WTC11 (cell line): ENCODE measurements around the gene SECISBP2. TPM values are rescaled to one million over a fixed set of nuclear protein-coding genes. Genes with fewer than 3 reads are reported as not detected.
A peak's percentile ranks its signal among the peaks of the same experiment; 100 is the strongest.

ENCODE experiments used
- ATAC-seq: fragments of 200-7000 bp; cut with Tn5 transposase; 2 replicates; pipeline ENCODE4 v1.10.0; 2021; ENCODE audit warnings: mild to moderate bottlenecking, moderate library complexity
- CTCF ChIA-PET: fragments of 300-600 bp; sonication (Branson Sonifier 250); formaldehyde crosslinking; loops from one replicate; lab custom pipeline; 2021; ENCODE audit warnings: antibody characterized with exemption; lab: Charles Lee
- POLR2A ChIA-PET: fragments of 350-600 bp; sonication (Branson Sonifier 250); formaldehyde crosslinking; loops from one replicate; lab custom pipeline; 2021; ENCODE audit warnings: antibody characterized with exemption; lab: Charles Lee
- DNase-seq: peaks from one replicate; pipeline ENCODE4 v3.0.0; 2021; ENCODE audit warnings: low spot score
- H3K27ac Mint-ChIP-seq: 2 replicates; pipeline ENCODE4 v1.8.0; 2021; ENCODE audit warnings: mixed read lengths
- H3K27me3 Mint-ChIP-seq: 2 replicates; pipeline ENCODE4 v1.8.0; 2021; ENCODE audit warnings: low read depth, mild to moderate bottlenecking, moderate library complexity, mixed read lengths
- H3K36me3 Mint-ChIP-seq: 2 replicates; pipeline ENCODE4 v1.8.0; 2021; ENCODE audit warnings: mixed read lengths
- H3K4me1 Mint-ChIP-seq: 2 replicates; pipeline ENCODE4 v1.8.0; 2022; ENCODE audit warnings: mixed read lengths
- H3K4me3 Mint-ChIP-seq: 2 replicates; pipeline ENCODE4 v1.8.0; 2021; ENCODE audit warnings: mild to moderate bottlenecking, moderate library complexity, mixed read lengths
- H3K9me3 Mint-ChIP-seq: 2 replicates; pipeline ENCODE4 v1.8.0; 2021; ENCODE audit warnings: mixed read lengths
- ATF1 ChIP-seq: sonication (generic); formaldehyde crosslinking; IDR thresholded peaks from 2 replicates; pipeline ENCODE4 v1.8.1; 2023; ENCODE audit warnings: mild to moderate bottlenecking, moderate library complexity, missing genetic modification reagents
- CDX4 ChIP-seq: fragments of 250-450 bp; sonication (Bioruptor Pico); IDR thresholded peaks from 2 replicates; pipeline ENCODE4 v1.9.0; 2021; ENCODE audit warnings: moderate library complexity, mild to moderate bottlenecking, inconsistent platforms, borderline replicate concordance
- CREM ChIP-seq: sonication (generic); formaldehyde crosslinking; IDR thresholded peaks from 2 replicates; pipeline ENCODE4 v1.8.1; 2022; ENCODE audit warnings: mild to moderate bottlenecking, missing genetic modification reagents, moderate library complexity
- ELF4 ChIP-seq: sonication (generic); formaldehyde crosslinking; IDR thresholded peaks from 2 replicates; pipeline ENCODE4 v1.8.1; 2022; ENCODE audit warnings: low read depth, mild to moderate bottlenecking, moderate library complexity, missing genetic modification reagents
- ESRRA ChIP-seq: sonication (generic); formaldehyde crosslinking; IDR thresholded peaks from 2 replicates; pipeline ENCODE4 v1.8.1; 2022; ENCODE audit warnings: mild to moderate bottlenecking, missing genetic modification reagents, borderline replicate concordance
- FOXJ3 ChIP-seq: sonication (generic); formaldehyde crosslinking; IDR thresholded peaks from 2 replicates; pipeline ENCODE4 v1.9.0; 2021; ENCODE audit warnings: missing genetic modification reagents, mild to moderate bottlenecking, borderline replicate concordance
- FOXK1 ChIP-seq: sonication (generic); formaldehyde crosslinking; IDR thresholded peaks from 2 replicates; pipeline ENCODE4 v1.8.0; 2022; ENCODE audit warnings: mild to moderate bottlenecking, moderate library complexity, missing genetic modification reagents
- FOXP1 ChIP-seq: sonication (generic); formaldehyde crosslinking; IDR thresholded peaks from 2 replicates; pipeline ENCODE4 v1.8.0; 2022; ENCODE audit warnings: missing genetic modification reagents, mild to moderate bottlenecking, moderate library complexity, borderline replicate concordance
- JAZF1 ChIP-seq: fragments of 250-450 bp; sonication (Bioruptor Pico); IDR thresholded peaks from 2 replicates; pipeline ENCODE4 v1.9.0; 2021; ENCODE audit warnings: moderate library complexity, mild to moderate bottlenecking, inconsistent platforms
- MXD4 ChIP-seq: fragments of 250-450 bp; sonication (Bioruptor Pico); IDR thresholded peaks from 2 replicates; pipeline ENCODE4 v1.8.0; 2021; ENCODE audit warnings: mild to moderate bottlenecking, moderate library complexity, borderline replicate concordance
- NFE2L1 ChIP-seq: sonication (generic); formaldehyde crosslinking; IDR thresholded peaks from 2 replicates; pipeline ENCODE4 v1.8.1; 2023; ENCODE audit warnings: missing genetic modification reagents
- NR1H2 ChIP-seq: sonication (generic); formaldehyde crosslinking; IDR thresholded peaks from 2 replicates; pipeline ENCODE4 v1.9.0; 2021; ENCODE audit warnings: mild to moderate bottlenecking, moderate library complexity, missing genetic modification reagents
- NR2C2 ChIP-seq: sonication (generic); formaldehyde crosslinking; IDR thresholded peaks from 2 replicates; pipeline ENCODE4 v1.8.0; 2022; ENCODE audit warnings: mild to moderate bottlenecking, missing genetic modification reagents
- PREB ChIP-seq: sonication (generic); formaldehyde crosslinking; IDR thresholded peaks from 2 replicates; pipeline ENCODE4 v1.8.1; 2022; ENCODE audit warnings: mild to moderate bottlenecking, missing genetic modification reagents, moderate library complexity, borderline replicate concordance
- RORB ChIP-seq: fragments of 250-450 bp; sonication (Bioruptor Pico); IDR thresholded peaks from 2 replicates; pipeline ENCODE4 v1.9.0; 2021; ENCODE audit warnings: mild to moderate bottlenecking
- SMAD4 ChIP-seq: sonication (generic); formaldehyde crosslinking; IDR thresholded peaks from 2 replicates; pipeline ENCODE4 v1.8.0; 2022; ENCODE audit warnings: mild to moderate bottlenecking, missing genetic modification reagents
- TCF7 ChIP-seq: sonication (generic); formaldehyde crosslinking; IDR thresholded peaks from 2 replicates; pipeline ENCODE4 v1.8.0; 2022; ENCODE audit warnings: mild to moderate bottlenecking, low read depth, missing genetic modification reagents, moderate library complexity
- TEAD1 ChIP-seq: sonication (generic); formaldehyde crosslinking; IDR thresholded peaks from 2 replicates; pipeline ENCODE4 v1.8.0; 2022; ENCODE audit warnings: mild to moderate bottlenecking, missing genetic modification reagents
- TP53 ChIP-seq: sonication (generic); formaldehyde crosslinking; IDR thresholded peaks from 2 replicates; pipeline ENCODE4 v1.8.1; 2023; ENCODE audit warnings: mild to moderate bottlenecking, missing genetic modification reagents
- ZNF121 ChIP-seq: sonication (generic); formaldehyde crosslinking; IDR thresholded peaks from 2 replicates; pipeline ENCODE4 v1.8.0; 2023; ENCODE audit warnings: missing genetic modification reagents
- ZNF416 ChIP-seq: fragments of 250-450 bp; sonication (Bioruptor Pico); IDR thresholded peaks from 2 replicates; pipeline ENCODE4 v1.9.0; 2021; ENCODE audit warnings: mild to moderate bottlenecking, inconsistent platforms
- ZNF423 ChIP-seq: fragments of 250-450 bp; sonication (Bioruptor Pico); IDR thresholded peaks from 2 replicates; pipeline ENCODE4 v2.1.2; 2022; ENCODE audit warnings: mild to moderate bottlenecking, moderate library complexity
- ZSCAN18 ChIP-seq: fragments of 250-450 bp; sonication (Bioruptor Pico); IDR thresholded peaks from 2 replicates; pipeline ENCODE4 v2.1.2; 2022; ENCODE audit warnings: mild to moderate bottlenecking, moderate library complexity
- total RNA-seq: library from RNA; stranded (reverse); gene quantifications from 3 replicates; pipeline ENCODE4 v1.2.3, GENCODE V29; 2021
- TF ChIP-seq, protein P1 (sequence below): sonication (generic); formaldehyde crosslinking; IDR thresholded peaks from 2 replicates; pipeline ENCODE4 v1.8.0; 2022; ENCODE audit warnings: mild to moderate bottlenecking, missing genetic modification reagents
- TF ChIP-seq, protein P2 (sequence below): sonication (generic); formaldehyde crosslinking; IDR thresholded peaks from 2 replicates; pipeline ENCODE4 v1.8.1; 2023; ENCODE audit warnings: mild to moderate bottlenecking, missing genetic modification reagents
- TF ChIP-seq, protein P3 (sequence below): sonication (generic); formaldehyde crosslinking; IDR thresholded peaks from 2 replicates; pipeline ENCODE4 v1.8.1; 2023; ENCODE audit warnings: mild to moderate bottlenecking, missing genetic modification reagents
- TF ChIP-seq, protein P4 (sequence below): sonication (generic); formaldehyde crosslinking; IDR thresholded peaks from 2 replicates; pipeline ENCODE4 v1.8.0; 2022; ENCODE audit warnings: mild to moderate bottlenecking, missing genetic modification reagents
- TF ChIP-seq, protein P5 (sequence below): sonication (generic); formaldehyde crosslinking; IDR thresholded peaks from 2 replicates; pipeline ENCODE4 v1.8.1; 2022; ENCODE audit warnings: low read depth, mild to moderate bottlenecking, moderate library complexity, missing genetic modification reagents, borderline replicate concordance

The SECISBP2 gene
- total RNA-seq, 1 experiment from 2014 or later: 66.2 TPM

DNA sequence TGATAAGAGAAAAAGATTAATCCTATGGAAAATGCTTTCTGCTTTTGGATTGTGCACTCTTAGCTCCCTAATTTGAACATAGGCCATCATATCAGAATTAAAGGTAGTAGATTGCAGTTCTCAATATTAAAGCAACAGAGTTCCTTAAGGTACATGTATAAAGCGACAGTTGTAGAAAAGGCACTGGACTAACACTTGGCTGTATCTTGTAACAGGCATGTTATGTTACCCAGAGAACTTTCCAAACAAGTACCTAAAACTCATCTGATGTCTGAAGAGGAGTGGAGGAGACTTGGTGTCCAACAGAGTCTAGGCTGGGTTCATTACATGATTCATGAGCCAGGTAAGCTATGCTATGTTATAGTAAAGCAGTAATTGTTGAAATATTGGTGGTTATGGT is 3.3 kb upstream of the SECISBP2 start:
- POLR2A ChIA-PET: interaction anchor here (0.7 kb wide), 1 partner anchor 9 kb away, joined by 3 read pairs; no protein-coding TSS in a partner anchor
- TF ChIP-seq TEAD1 (CRISPR knock-in tag): no peak
- TF ChIP-seq NR2C2 (CRISPR knock-in tag): no peak
- TF ChIP-seq ZSCAN18: no peak
- no peak for TF ChIP-seq ELF4 (CRISPR knock-in tag)
- TF ChIP-seq, protein P1, sequence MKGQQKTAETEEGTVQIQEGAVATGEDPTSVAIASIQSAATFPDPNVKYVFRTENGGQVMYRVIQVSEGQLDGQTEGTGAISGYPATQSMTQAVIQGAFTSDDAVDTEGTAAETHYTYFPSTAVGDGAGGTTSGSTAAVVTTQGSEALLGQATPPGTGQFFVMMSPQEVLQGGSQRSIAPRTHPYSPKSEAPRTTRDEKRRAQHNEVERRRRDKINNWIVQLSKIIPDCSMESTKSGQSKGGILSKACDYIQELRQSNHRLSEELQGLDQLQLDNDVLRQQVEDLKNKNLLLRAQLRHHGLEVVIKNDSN (CRISPR knock-in tag): no peak
- no peak for TF ChIP-seq CDX4 (CRISPR knock-in tag)
- TF ChIP-seq, protein P2, sequence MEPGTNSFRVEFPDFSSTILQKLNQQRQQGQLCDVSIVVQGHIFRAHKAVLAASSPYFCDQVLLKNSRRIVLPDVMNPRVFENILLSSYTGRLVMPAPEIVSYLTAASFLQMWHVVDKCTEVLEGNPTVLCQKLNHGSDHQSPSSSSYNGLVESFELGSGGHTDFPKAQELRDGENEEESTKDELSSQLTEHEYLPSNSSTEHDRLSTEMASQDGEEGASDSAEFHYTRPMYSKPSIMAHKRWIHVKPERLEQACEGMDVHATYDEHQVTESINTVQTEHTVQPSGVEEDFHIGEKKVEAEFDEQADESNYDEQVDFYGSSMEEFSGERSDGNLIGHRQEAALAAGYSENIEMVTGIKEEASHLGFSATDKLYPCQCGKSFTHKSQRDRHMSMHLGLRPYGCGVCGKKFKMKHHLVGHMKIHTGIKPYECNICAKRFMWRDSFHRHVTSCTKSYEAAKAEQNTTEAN (CRISPR knock-in tag): no peak
- no peak for TF ChIP-seq TCF7 (CRISPR knock-in tag)
- TF ChIP-seq FOXK1 (CRISPR knock-in tag): no peak
- TF ChIP-seq FOXJ3: no peak
- TF ChIP-seq ZNF423 (CRISPR knock-in tag): no peak
- no peak for TF ChIP-seq JAZF1 (CRISPR knock-in tag)
- TF ChIP-seq, protein P3, sequence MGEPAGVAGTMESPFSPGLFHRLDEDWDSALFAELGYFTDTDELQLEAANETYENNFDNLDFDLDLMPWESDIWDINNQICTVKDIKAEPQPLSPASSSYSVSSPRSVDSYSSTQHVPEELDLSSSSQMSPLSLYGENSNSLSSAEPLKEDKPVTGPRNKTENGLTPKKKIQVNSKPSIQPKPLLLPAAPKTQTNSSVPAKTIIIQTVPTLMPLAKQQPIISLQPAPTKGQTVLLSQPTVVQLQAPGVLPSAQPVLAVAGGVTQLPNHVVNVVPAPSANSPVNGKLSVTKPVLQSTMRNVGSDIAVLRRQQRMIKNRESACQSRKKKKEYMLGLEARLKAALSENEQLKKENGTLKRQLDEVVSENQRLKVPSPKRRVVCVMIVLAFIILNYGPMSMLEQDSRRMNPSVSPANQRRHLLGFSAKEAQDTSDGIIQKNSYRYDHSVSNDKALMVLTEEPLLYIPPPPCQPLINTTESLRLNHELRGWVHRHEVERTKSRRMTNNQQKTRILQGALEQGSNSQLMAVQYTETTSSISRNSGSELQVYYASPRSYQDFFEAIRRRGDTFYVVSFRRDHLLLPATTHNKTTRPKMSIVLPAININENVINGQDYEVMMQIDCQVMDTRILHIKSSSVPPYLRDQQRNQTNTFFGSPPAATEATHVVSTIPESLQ (CRISPR knock-in tag): no peak
- no peak for TF ChIP-seq ZNF121 (CRISPR knock-in tag)
- TF ChIP-seq ZNF416 (CRISPR knock-in tag): no peak
- TF ChIP-seq, all 79 proteins: peak for 0
- H3K27ac Mint-ChIP-seq: peak overlapping the region; percentile 90
- CTCF ChIA-PET: no interaction called here
- peak overlapping the region; percentile 93 for H3K4me3 Mint-ChIP-seq
- peaks cover 64% of the 10 kb centered on the region for H3K36me3 Mint-ChIP-seq
- H3K9me3 Mint-ChIP-seq: no peaks in the 10 kb centered on the region
- H3K27me3 Mint-ChIP-seq: no peaks in the 10 kb centered on the region; the same call in 1 of the 2 replicates
- ATAC-seq: no peak
- no peak for DNase-seq
- H3K4me1 Mint-ChIP-seq: peaks cover 52% of the 10 kb centered on the region

DNA sequence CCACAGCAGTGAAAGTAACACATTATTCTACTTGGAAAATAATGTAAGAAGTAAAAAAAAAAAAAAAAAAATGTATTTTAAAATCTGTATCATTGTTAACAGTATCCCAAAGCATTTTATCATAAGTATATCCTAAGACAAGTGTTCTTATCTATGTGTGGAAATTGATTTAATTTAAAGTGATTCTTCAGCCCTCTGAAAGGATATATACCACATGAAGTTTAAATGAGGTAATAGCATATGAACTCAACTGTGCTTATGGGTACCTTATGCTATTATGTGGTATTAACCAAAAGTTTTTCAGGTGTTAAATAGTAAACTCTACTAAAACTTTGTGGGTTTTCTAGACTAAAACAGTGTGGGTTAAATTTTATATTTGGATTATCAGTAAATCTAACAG is 2.8 kb upstream of the SECISBP2 start:
- ChIA-PET POLR2A (interaction anchor here (0.7 kb wide), 1 partner anchor 8 kb away, joined by 3 read pairs; no protein-coding TSS in a partner anchor), CTCF (no interaction called here)
- peaks cover 50% of the 10 kb centered on the region for H3K4me1 Mint-ChIP-seq
- H3K27me3 Mint-ChIP-seq: no peaks in the 10 kb centered on the region; the same call in 1 of the 2 replicates
- ATAC-seq (no peak), DNase-seq (no peak)
- no peak overlapping the region; the same call in 1 of the 2 replicates for H3K27ac Mint-ChIP-seq
- H3K9me3 Mint-ChIP-seq: no peaks in the 10 kb centered on the region
- 0 out of 2 replicates have a peak overlapping the region, but pooled peaks have one; percentile 18 for H3K4me3 Mint-ChIP-seq
- peaks cover 68% of the 10 kb centered on the region for H3K36me3 Mint-ChIP-seq
- TF ChIP-seq, protein P4, sequence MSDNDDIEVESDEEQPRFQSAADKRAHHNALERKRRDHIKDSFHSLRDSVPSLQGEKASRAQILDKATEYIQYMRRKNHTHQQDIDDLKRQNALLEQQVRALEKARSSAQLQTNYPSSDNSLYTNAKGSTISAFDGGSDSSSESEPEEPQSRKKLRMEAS (CRISPR knock-in tag): no peak
- TF ChIP-seq NFE2L1 (no peak), NR1H2 (CRISPR knock-in tag) (no peak), ATF1 (CRISPR knock-in tag) (no peak), RORB (CRISPR knock-in tag) (no peak), PREB (CRISPR knock-in tag) (no peak), CREM (no peak), MXD4 (no peak), TP53 (CRISPR knock-in tag) (no peak), FOXP1 (CRISPR knock-in tag) (no peak), SMAD4 (CRISPR knock-in tag) (no peak), ESRRA (CRISPR knock-in tag) (no peak)
- TF ChIP-seq, protein P5, sequence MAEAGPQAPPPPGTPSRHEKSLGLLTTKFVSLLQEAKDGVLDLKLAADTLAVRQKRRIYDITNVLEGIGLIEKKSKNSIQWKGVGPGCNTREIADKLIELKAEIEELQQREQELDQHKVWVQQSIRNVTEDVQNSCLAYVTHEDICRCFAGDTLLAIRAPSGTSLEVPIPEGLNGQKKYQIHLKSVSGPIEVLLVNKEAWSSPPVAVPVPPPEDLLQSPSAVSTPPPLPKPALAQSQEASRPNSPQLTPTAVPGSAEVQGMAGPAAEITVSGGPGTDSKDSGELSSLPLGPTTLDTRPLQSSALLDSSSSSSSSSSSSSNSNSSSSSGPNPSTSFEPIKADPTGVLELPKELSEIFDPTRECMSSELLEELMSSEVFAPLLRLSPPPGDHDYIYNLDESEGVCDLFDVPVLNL (CRISPR knock-in tag): no peak
